COLO829 (cell line): Measurements from ENCODE around the gene HPX.

ENCODE experiments used
- DNase-seq: peaks from one replicate; pipeline ENCODE4 v3.0.0; 2012; ENCODE audit warnings: low spot score

HPX gene

DNA sequence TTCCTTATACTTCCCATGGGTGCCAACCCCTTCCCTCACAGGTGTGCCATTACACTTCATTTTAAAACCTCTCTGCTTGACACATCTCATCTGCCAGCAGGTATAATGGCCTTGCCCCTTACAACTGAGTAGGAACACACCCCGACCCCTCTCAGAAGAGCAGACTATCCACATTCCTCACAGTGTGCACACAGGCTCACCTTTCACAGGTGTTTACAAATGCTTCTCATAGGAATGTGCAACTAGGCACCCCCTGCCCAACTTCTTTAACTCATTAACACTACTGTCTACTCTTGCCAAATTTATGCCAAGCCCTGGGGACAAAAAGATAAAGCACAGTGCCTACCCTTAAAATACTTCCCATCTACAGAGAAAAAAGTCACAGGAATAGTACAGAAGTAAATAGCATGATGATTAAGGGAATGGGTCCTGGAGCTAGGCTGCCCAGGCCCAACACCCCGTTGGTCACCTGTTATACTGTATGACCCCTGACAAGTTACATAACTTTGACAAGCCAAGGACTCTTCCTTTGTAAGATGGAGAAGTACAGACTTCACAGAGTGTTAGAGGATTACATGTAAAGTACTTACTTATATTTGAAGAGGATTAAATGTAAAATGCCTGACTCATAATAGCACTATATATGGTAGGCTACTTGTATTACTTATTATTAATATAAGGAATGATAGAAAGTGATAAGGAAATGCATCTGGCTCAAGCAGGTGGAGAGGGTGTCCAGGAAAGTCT lies 17.7 kb upstream of the HPX start:
- no peak for DNase-seq

- no peak for DNase-seq
Observed at GRCh38 chr11:6457581-6458320, 17.0 kb upstream of the HPX start.

DNA sequence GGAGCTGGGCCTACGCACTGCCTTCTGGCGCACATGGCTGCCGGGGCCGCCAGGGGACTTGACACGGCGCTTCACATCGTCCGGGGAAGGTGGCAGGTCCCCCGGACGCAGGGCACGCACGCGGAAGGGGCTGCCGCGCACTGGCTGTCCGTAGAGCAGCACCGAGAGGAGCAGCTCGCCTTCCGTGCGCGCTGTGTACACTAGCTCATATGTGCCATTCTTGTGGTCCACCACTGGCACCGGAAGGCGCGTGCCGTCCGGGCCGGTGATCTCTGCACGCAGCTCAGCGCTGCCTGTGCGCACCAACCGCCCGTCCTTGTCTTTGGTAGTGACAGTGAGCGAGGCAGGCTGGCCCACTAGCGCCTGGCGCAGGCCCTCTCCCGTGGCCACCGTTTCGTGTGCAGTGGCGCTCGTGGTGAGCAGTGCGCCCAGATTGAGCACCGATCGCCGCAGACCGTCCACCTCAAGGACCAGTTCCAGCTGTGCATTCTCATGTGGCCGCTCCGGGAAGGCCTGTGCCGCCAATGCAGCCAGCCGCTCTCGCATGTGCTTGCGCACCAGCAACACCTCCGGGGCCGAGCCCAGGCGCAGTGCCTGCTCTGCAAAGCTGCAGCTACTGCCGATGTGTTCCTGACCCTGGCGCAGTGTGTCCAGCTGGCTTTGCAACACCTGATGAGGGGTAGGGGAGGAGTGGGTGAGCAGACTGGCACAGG lies 15.7 kb upstream of the HPX start:
- DNase-seq: no peak

DNA sequence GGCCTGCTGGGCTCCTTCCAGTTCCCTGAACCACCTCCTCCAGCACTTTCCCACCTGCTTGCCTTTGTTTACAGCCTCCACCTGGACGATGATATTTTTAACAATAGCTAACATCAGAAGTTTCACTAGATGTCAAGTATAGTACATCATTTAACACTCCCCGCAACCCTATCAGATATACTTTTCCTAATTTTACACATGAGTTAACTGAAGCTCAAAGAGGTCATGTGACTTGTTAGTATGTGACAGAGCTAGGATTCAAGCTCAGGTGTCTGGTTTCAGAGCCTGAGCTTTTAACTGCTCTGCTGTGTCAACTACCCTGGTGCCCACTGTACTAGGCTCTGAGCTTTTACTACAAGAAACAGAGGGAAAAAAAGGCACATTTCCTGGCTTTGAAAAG lies 14.3 kb upstream of the HPX start:
- no peak for DNase-seq

- no peak for DNase-seq
Observed at GRCh38 chr11:6453152-6453551, 12.4 kb upstream of the HPX start.

DNA sequence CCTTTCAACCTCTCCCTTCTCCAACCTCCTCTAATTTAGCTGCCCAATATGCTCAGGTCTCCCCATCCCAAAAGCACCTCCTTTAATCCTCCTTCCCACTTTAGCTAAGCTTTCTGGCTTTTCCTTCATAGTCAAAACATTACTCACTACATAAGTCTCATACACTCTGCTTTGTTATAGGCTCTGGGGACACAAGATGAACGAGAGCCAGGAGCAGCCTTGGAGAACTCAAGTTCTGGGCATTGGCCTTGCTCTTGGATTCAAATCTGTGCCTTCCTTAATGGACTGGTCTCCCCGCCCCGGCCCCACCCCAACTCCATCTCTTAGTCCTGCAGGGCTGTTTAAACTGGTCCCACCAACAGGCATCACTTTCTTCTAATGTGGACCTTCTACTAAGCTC lies 11.4 kb upstream of the HPX start:
- DNase-seq: no peak

DNA sequence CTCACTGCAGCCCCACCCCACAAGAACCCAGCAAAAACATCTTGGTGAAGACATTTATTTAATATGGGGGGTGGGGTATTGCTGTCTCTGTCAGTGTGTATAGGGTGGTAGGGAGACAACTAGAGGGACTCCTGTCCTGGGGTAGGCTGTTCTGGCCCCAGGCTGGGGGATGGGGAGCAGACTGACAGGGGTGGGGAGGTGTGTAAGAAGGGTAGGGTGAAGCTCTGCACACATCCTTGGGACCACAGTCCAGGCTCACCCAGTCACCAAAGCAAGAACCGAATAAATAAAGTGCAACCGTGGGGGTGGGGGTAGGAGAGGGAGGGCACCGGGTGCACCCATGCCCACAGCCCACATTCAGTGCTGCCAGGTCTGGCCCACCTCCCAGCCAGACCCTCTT lies 7.8 kb upstream of the HPX start:
- no peak for DNase-seq

DNA sequence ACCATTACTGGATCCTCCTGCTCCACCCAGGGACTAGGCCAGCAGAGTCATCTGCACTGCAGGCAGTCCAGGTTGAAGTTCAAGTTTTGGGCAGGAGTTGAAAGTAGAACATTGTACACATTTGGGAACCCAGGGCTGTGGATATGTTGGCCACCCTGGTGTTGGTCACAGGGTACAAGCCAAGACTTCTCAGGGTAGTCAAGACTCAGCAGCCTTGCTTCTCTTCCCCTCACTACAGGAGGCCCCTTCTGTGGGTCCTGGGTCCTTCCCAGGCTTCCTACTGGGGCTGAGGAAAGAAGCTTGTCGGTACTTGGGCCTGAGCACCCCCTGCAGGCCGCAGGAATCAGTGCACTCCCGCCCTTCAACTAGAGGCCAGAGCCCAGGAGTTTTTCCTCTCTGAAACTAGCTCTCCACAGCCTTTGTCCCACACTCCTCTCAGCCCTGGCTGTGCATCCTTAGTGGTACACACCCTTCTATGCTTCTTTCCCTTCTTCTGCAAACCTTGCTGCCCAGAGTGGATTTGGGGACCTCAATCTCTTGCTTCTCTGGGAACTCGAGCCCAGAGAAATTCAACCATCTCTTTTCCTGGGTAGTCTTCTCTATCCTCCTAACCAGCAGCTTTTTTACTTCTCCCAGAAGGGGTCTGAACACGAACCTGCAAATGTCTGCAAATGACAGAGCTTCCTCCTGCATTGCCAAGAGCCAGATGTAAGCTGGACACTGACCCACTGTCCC lies 2.6 kb upstream of the HPX start:
- peak; percentile 75 for DNase-seq

- DNase-seq: no peak
Observed at GRCh38 chr11:6442441-6442840, 1.7 kb upstream of the HPX start.

DNA sequence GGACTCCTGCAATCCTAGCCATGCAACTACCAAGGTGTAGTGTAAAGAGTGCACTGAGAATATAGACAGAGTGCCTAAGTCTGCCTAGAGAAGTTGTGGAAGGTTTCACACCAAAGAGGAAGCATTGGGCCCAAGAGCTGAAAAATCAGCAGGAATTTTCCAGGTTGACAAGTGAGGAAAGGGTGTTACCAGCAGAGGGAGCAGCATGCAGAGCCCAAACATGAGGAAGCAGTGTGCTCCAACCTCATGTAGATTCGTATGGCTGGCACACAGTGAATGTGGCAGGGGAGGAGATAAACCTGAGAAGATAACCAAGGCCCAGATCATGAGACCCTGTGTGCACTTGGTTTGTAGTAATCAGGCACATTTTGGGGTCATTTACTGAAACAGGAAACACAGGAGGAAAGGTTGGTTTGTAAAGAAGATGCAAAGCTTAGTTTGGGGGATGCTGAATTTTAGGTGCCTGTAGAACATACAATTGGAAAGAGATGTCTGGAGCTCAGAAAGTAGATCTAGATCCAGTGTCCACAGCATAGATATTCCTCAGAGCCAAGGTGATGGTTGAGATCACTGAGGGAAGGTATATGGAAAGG lies 1.7 kb downstream of the HPX start:
- DNase-seq: peak; percentile 50

DNA sequence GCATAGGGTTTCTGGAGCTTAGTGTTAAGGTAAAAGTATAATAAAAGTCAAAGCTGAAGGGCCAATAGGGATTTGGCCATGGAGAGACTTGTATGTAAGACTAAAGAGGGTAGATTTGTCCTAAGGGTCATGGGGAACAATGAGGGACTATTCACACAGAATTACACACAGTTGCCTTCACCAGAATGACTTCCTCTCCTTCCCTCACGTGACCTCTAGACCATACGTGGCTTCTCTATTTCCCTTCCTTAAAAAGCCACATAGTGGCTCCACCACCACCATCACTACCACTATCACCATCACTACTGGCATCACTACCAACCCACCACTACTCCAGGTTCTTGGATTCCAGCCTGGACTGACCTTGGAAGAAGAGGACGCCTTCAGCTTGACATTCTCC lies 2.8 kb downstream of the HPX start:
- DNase-seq: peak; percentile 50

GRCh38 chr11:6437423-6437822 lies 3.4 kb downstream of the HPX start:
- no peak for DNase-seq

- DNase-seq: no peak
Observed at GRCh38 chr11:6433998-6434660, 6.7 kb downstream of the HPX start.

DNA sequence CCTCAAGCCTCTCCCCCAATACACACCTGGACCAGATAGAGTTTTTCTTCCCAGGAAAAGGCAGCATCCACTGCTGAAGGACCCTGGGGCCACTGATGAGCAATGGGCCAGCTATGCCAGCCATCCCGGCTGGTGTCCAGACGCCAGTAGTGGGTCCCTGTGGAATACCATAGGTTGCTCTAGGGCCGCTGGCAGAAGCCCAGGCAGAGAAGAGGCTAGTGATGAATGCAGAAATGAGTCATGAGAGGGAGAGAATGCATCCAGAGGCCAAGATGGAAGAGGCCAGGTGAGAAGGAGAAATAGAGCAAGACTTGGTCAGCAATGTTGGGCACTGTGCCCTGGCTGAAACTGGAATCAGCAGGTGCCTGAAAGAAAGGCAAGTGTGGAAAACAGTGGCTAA lies 8.9 kb downstream of the HPX start:
- peak; percentile 31 for DNase-seq

- DNase-seq: no peak
Observed at GRCh38 chr11:6427516-6427915, 13.3 kb downstream of the HPX start.

GRCh38 chr11:6420677-6421076 lies 20.1 kb downstream of the HPX start:
- DNase-seq: no peak

- peak; percentile 40 for DNase-seq
Observed at GRCh38 chr11:6419009-6419631, 21.7 kb downstream of the HPX start, which contains the start of gene APBB1. Gene APBB1, minus strand, starts transcription at chr11:6419094. Its CDS starts 7,747 bp downstream, at chr11:6411347.

DNA sequence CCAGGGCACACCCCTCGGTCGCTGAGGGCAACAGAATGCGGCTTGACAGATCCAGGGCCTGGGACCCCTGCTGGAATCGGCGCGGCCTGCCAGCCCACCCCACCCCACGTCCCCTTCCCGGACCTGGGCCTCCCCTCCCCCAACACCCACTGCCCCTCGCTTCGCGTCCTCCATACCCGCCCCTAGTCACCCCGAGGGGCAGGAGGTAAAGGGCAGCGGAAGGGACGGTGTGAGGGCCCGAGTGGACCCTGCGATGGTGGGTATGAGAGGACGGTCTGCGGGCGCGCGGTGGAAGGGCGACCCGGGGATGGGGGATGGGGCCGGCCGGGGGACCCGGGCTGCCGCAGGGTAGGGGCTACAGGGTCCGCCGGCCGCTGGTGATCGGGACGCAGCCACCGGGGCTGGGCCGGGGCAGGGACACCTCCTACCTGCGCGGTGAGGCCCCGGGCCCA lies 22.2 kb downstream of the HPX start:
- no peak for DNase-seq

DNA sequence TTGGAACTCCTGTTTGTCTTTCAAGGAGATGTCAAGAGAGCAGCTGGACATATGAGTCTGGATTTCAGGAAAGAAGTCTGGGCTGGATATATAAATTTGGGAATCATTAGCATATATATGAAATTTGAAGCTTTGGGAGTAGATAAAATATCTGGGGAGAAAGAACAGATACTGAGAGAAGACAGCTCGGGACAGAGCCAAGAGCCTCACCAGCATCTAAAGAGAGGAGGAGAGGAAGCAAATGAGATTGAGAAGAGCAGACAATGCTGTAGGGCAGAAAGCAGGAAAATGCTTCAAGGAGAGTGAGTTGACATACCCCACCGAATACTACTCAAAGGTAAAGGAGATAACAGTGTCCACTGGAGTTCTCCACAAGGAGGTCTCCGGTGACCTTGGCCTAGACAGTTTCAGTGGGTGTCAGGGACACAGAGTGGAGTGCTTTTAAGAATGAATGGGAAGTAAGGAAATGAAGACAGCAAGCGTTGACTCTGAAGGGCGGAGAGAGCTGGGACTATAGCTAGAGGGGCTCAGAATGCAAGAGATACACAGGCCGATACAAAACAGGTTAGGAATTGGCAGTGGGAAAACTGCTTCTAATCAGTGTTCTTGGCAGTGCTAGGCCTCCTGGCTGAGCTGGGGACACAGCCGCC lies 22.8 kb downstream of the HPX start:
- no peak for DNase-seq

DNA sequence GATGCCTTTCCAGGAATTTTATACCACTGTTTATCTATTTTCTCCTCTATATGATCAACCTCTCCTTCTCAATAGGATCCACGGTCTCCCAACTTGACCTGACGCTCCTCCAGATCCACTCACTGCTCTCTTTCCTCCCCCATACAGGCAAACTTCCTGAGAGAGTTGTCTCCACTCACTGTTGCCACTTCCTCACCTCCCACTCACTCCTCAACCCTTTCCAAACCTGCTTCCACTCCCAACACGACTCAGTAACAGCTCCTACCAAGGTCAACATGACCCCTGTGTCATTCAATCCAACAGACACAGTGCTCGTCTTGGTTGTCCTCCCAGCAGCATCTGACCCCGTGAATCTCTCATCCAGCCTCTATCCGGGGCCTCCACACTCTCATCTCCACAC lies 25.0 kb downstream of the HPX start:
- DNase-seq: no peak
